ENCODE measurements around the gene SEZ6. TPM values are rescaled to one million over a fixed set of nuclear protein-coding genes. Genes with fewer than 3 reads are reported as not detected.

SEZ6 gene
- total and polyA plus RNA-seq, 2 of the 4 experiments (the other 2 are of a cell fraction) = not detected

DNA sequence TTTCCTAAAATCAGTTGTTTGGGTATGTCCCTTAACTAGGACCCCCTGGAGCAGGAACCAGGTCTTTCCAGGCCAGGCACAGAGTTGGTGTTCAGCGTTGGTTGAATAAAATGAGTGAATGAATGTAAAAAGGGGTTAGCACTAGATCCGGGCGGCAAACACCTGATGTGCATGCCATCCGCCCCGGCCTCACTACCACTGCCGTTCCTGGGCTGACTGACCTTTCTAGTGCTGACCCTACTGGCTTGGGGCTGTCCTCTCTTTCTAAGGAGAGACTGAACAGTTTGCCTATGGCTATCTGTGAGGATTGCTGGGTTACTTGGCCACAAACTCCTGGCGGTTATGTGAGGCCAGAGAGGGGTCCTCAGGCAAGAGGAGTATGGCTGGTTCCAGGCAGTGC lies 44.4 kb downstream of the SEZ6 start:
- Histone ChIP-seq H3K9me1 (ENCODE audit: insufficient read depth, low read length) (no peaks in the 10 kb centered on the region), H4K91ac (ENCODE audit: insufficient read depth, low read depth, low read length) (no peak overlapping the region), H2AFZ (replicated peaks; ENCODE audit: low read length, poor library complexity) (no peak overlapping the region), H3K36me3 (ENCODE audit: control insufficient read depth, insufficient read depth, low read length) (no peaks in the 10 kb centered on the region), H4K8ac (ENCODE audit: low read depth in 2 of 2, low read length in 2 of 2) (no peak overlapping the region), H2BK5ac (ENCODE audit: low read depth, low read length, poor library complexity, severe bottlenecking) (no peak overlapping the region), H3K9ac (ENCODE audit: low read depth, low read length) (no peak overlapping the region), H3K4ac (ENCODE audit: low read depth, low read length) (no peak overlapping the region), H4K5ac (ENCODE audit: low read depth, low read length) (no peak overlapping the region), H3K4me2 (ENCODE audit: low read depth, low read length) (no peak overlapping the region), H2BK20ac (ENCODE audit: low read depth, low read length) (no peak overlapping the region), H3K79me1 (ENCODE audit: low read depth in 1 of 2, low read length in 2 of 2) (no peaks in the 10 kb centered on the region), H3K9me3 (ENCODE audit: control insufficient read depth, insufficient read depth, low read length) (no peaks in the 10 kb centered on the region), H2AK9ac (replicated peaks; ENCODE audit: low read depth, low read length, poor library complexity) (no peak overlapping the region), H3K4me3 (ENCODE audit: insufficient read depth, low read depth, low read length) (no peak overlapping the region), H4K20me1 (ENCODE audit: insufficient read depth, low read length) (no peaks in the 10 kb centered on the region), H3K27me3 (ENCODE audit: control insufficient read depth, insufficient read depth, low read length) (no peaks in the 10 kb centered on the region; the same call in 1 of the 2 replicates), H3K27ac (ENCODE audit: insufficient read depth, low read length) (no peak overlapping the region), H2BK15ac (ENCODE audit: low read depth, low read length) (no peak overlapping the region), H3K18ac (ENCODE audit: low read depth, low read length) (no peak overlapping the region), H2AK5ac (ENCODE audit: low read depth, low read length) (no peak overlapping the region), H3K56ac (ENCODE audit: extremely low read depth, insufficient read depth, low read length) (no peak overlapping the region), H3K23ac (ENCODE audit: low read depth, low read length) (no peak overlapping the region), H2BK120ac (ENCODE audit: low read depth, low read length) (no peak overlapping the region), H3K4me1 (ENCODE audit: control insufficient read depth, insufficient read depth, low read length) (no peaks in the 10 kb centered on the region), H3K14ac (replicated peaks; ENCODE audit: low read depth, low read length) (no peak overlapping the region)
- POLR2A ChIA-PET (ENCODE audit: unreplicated experiment) = no interaction called here
- no peak for ATAC-seq (ENCODE audit: low read depth)
- 93% methylated on average over 3 of the region's 7 CpGs; no CpG with 5 or more reads in 1 of the 2 experiments for WGBS, 2 experiments (ENCODE audit: extremely low coverage in 2 of 2, insufficient read length in 1 of 2)
- no TSS peak for BruUV-seq (replicated peaks)
- TF ChIP-seq POLR2A (IDR thresholded peaks at IDR 0.05; ENCODE audit: low read depth, low read length) (no peak), BHLHE40 (IDR thresholded peaks at IDR 0.05; ENCODE audit: low read depth, low read length) (no peak), MAZ (IDR thresholded peaks at IDR 0.05; ENCODE audit: borderline replicate concordance, low read depth, low read length) (no peak), RAD21 (IDR thresholded peaks at IDR 0.05; ENCODE audit: low read length) (no peak), RFX5 (IDR thresholded peaks at IDR 0.05; ENCODE audit: low read depth, low read length) (no peak), MXI1 (IDR thresholded peaks at IDR 0.05; ENCODE audit: borderline replicate concordance, low read depth, low read length) (no peak), SMC3 (IDR thresholded peaks at IDR 0.05; ENCODE audit: low read depth, low read length) (no peak), NFE2L2 (IDR thresholded peaks at IDR 0.05; ENCODE audit: low read depth, low read length) (no peak), FOS (IDR thresholded peaks at IDR 0.05; ENCODE audit: low read depth, low read length) (no peak), RCOR1 (IDR thresholded peaks at IDR 0.05; ENCODE audit: insufficient replicate concordance, low read length) (no peak), MAFK (IDR thresholded peaks at IDR 0.05; ENCODE audit: low read depth, low read length) (no peak), CHD1 (IDR thresholded peaks at IDR 0.05; ENCODE audit: low read depth, low read length) (no peak), CEBPB (IDR thresholded peaks at IDR 0.05; ENCODE audit: low read depth, low read length) (no peak)
- TF ChIP-seq, protein P1, sequence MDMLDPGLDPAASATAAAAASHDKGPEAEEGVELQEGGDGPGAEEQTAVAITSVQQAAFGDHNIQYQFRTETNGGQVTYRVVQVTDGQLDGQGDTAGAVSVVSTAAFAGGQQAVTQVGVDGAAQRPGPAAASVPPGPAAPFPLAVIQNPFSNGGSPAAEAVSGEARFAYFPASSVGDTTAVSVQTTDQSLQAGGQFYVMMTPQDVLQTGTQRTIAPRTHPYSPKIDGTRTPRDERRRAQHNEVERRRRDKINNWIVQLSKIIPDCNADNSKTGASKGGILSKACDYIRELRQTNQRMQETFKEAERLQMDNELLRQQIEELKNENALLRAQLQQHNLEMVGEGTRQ (IDR thresholded peaks at IDR 0.05; ENCODE audit: low read depth, low read length) = no peak
- TF ChIP-seq, protein P2, sequence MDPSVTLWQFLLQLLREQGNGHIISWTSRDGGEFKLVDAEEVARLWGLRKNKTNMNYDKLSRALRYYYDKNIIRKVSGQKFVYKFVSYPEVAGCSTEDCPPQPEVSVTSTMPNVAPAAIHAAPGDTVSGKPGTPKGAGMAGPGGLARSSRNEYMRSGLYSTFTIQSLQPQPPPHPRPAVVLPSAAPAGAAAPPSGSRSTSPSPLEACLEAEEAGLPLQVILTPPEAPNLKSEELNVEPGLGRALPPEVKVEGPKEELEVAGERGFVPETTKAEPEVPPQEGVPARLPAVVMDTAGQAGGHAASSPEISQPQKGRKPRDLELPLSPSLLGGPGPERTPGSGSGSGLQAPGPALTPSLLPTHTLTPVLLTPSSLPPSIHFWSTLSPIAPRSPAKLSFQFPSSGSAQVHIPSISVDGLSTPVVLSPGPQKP (IDR thresholded peaks at IDR 0.05; ENCODE audit: borderline replicate concordance, low read depth, low read length) = no peak
- TF ChIP-seq, protein P3, sequence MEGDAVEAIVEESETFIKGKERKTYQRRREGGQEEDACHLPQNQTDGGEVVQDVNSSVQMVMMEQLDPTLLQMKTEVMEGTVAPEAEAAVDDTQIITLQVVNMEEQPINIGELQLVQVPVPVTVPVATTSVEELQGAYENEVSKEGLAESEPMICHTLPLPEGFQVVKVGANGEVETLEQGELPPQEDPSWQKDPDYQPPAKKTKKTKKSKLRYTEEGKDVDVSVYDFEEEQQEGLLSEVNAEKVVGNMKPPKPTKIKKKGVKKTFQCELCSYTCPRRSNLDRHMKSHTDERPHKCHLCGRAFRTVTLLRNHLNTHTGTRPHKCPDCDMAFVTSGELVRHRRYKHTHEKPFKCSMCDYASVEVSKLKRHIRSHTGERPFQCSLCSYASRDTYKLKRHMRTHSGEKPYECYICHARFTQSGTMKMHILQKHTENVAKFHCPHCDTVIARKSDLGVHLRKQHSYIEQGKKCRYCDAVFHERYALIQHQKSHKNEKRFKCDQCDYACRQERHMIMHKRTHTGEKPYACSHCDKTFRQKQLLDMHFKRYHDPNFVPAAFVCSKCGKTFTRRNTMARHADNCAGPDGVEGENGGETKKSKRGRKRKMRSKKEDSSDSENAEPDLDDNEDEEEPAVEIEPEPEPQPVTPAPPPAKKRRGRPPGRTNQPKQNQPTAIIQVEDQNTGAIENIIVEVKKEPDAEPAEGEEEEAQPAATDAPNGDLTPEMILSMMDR (conservative IDR thresholded peaks at IDR 0.05; ENCODE audit: low read depth, low read length) = no peak
- in situ Hi-C loops (cut with MboI; ENCODE audit: low sequenced_read_pairs) = no loop called here
- intact Hi-C loops (cut with micrococcal nuclease) = loop anchor here (10.0 kb wide), 1 partner anchor 83 kb away; the partner anchor contains the start of gene PIPOX
- DNase-seq = no peak
- dilution Hi-C loops (cut with HindIII; ENCODE audit: low sequenced_read_pairs, unreplicated experiment) = no loop called here
- CTCF ChIA-PET = interaction anchor here (1.2 kb wide), 1 partner anchor 8 kb away, joined by 3 read pairs; no protein-coding TSS in a partner anchor
